Sigmoid colon (tissue), 4 donors: Measurements from ENCODE around the gene ARMC2.

Source experiments
- POLR2A ChIP-seq, 2 donors: fragments of 450-650 bp; IDR thresholded peaks; one replicate each; pipeline ENCODE4 v1.6.1; 2016; ENCODE audit warnings: antibody characterized with exemption in 2 of 2, mild to moderate bottlenecking in 2 of 2, moderate library complexity in 2 of 2
- POLR2AphosphoS5 ChIP-seq, 4 donors: sonication (generic); formaldehyde crosslinking; IDR thresholded peaks; one replicate each; pipeline ENCODE4 v1.6.1; 2017; ENCODE audit warnings: antibody characterized with exemption in 4 of 4
- TF ChIP-seq, protein P1 (sequence below), 4 experiments: fragments of 450-650 bp in 3 of 4; fragments of 200-600 bp in 1 of 4; IDR thresholded peaks; one replicate each; pipeline ENCODE4 v1.5.1; 2016 to 2019; ENCODE audit warnings: antibody characterized with exemption in 4 of 4, mild to moderate bottlenecking in 3 of 4, moderate library complexity in 2 of 4

DNA sequence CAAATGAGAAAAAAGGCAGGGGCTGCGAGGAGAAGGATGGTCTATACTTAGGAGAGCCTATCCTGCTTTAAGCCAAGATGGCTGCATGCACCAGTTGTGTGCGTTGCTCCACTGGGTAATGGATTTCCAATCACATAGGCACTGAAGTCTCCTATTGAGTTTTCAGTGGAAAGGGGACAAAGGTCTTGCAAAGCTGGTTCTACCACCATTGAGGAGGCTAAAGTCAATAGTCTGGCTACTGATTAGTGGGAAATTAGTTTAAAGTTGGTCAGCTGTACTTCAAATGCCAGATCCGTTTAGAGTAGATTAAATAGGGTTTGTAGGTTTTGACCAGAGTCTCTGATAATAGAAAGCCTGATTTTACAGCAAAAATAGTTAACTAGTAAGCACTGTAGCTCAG lies 141.5 kb downstream of the ARMC2 start:
- TF ChIP-seq POLR2A (IDR thresholded peaks at IDR 0.05) = no peak
- TF ChIP-seq, protein P1, sequence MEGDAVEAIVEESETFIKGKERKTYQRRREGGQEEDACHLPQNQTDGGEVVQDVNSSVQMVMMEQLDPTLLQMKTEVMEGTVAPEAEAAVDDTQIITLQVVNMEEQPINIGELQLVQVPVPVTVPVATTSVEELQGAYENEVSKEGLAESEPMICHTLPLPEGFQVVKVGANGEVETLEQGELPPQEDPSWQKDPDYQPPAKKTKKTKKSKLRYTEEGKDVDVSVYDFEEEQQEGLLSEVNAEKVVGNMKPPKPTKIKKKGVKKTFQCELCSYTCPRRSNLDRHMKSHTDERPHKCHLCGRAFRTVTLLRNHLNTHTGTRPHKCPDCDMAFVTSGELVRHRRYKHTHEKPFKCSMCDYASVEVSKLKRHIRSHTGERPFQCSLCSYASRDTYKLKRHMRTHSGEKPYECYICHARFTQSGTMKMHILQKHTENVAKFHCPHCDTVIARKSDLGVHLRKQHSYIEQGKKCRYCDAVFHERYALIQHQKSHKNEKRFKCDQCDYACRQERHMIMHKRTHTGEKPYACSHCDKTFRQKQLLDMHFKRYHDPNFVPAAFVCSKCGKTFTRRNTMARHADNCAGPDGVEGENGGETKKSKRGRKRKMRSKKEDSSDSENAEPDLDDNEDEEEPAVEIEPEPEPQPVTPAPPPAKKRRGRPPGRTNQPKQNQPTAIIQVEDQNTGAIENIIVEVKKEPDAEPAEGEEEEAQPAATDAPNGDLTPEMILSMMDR (IDR thresholded peaks at IDR 0.05) = no peak
- TF ChIP-seq POLR2AphosphoS5 (IDR thresholded peaks at IDR 0.05) = peak in 1 of 4 donors; percentile 9
